Midbrain (tissue), 1 donor: ENCODE measurements around the gene TMEM178B.
"Not testable (repeated sequence)": the region's sequence is repeated elsewhere in the genome, so short reads cannot be mapped to it uniquely, and the experiment has no call there.

Experiments
- DNase-seq: peaks from one replicate; lab custom pipeline; 2025; lab: John Stamatoyannopoulos, UW

TMEM178B gene

GRCh38 chr7:141074162-141074991 lies 513 bp downstream of the TMEM178B start:
- DNase-seq: peak; percentile 47

- DNase-seq: no peak
Observed at GRCh38 chr7:141074997-141075396, 1.1 kb downstream of the TMEM178B start.

GRCh38 chr7:141076377-141076776 lies 2.5 kb downstream of the TMEM178B start:
- DNase-seq: peak; percentile 29

GRCh38 chr7:141079219-141079618 lies 5.4 kb downstream of the TMEM178B start:
- DNase-seq: no peak

- DNase-seq: not testable (repeated sequence)
Observed at GRCh38 chr7:141089490-141089889, 15.6 kb downstream of the TMEM178B start.

GRCh38 chr7:141094336-141095070 lies 20.6 kb downstream of the TMEM178B start:
- DNase-seq: no peak

GRCh38 chr7:141097430-141097829 lies 23.6 kb downstream of the TMEM178B start:
- no peak for DNase-seq

- DNase-seq: no peak
Observed at GRCh38 chr7:141102436-141102835, 28.6 kb downstream of the TMEM178B start.

- DNase-seq: no peak
Observed at GRCh38 chr7:141103847-141104429, 30.1 kb downstream of the TMEM178B start.

GRCh38 chr7:141113131-141113530 lies 39.3 kb downstream of the TMEM178B start:
- DNase-seq: no peak

GRCh38 chr7:141114029-141114664 lies 40.3 kb downstream of the TMEM178B start:
- no peak for DNase-seq

GRCh38 chr7:141115965-141116364 lies 42.1 kb downstream of the TMEM178B start:
- DNase-seq: no peak

- not testable (repeated sequence) for DNase-seq
Observed at GRCh38 chr7:141116661-141117060, 42.8 kb downstream of the TMEM178B start.

- no peak for DNase-seq
Observed at GRCh38 chr7:141118767-141119166, 44.9 kb downstream of the TMEM178B start.

GRCh38 chr7:141119187-141119586 lies 45.3 kb downstream of the TMEM178B start:
- no peak for DNase-seq

GRCh38 chr7:141122736-141123135 lies 48.9 kb downstream of the TMEM178B start:
- DNase-seq: no peak

- no peak for DNase-seq
Observed at GRCh38 chr7:141123522-141123921, 49.7 kb downstream of the TMEM178B start.

GRCh38 chr7:141126107-141126506 lies 52.2 kb downstream of the TMEM178B start:
- DNase-seq: no peak

- DNase-seq: peak; percentile 46
Observed at GRCh38 chr7:141128506-141128905, 54.6 kb downstream of the TMEM178B start.

GRCh38 chr7:141128931-141129330 lies 55.1 kb downstream of the TMEM178B start:
- no peak for DNase-seq

- no peak for DNase-seq
Observed at GRCh38 chr7:141132671-141133070, 58.8 kb downstream of the TMEM178B start.

- DNase-seq: no peak
Observed at GRCh38 chr7:141133646-141134045, 59.8 kb downstream of the TMEM178B start.
